Bronchial epithelial cell (primary cell): Measurements from ENCODE around the gene SKA2. TPM values are rescaled to one million over a fixed set of nuclear protein-coding genes. Genes with fewer than 3 reads are reported as not detected.
A peak's percentile ranks its signal among the peaks of the same experiment; 100 is the strongest.

Source experiments
- DNase-seq: peaks from one replicate; pipeline ENCODE4 v3.0.0-alpha.2; 2010; ENCODE audit warnings: low read depth
- FAIRE-seq: peaks from 2 replicates; lab custom pipeline; 2011; peaks lifted over from hg19 to GRCh38; lab: Jason Lieb, UNC
- H3K27me3 ChIP-seq: 2 replicates; pipeline ENCODE4 v1.5.1; 2011; ENCODE audit warnings: low read length; ENCODE audit not compliant: control insufficient read depth, insufficient read depth
- H3K36me3 ChIP-seq: 2 replicates; pipeline ENCODE4 v1.5.1; 2011; ENCODE audit warnings: low read length; ENCODE audit not compliant: control insufficient read depth, insufficient read depth
- H3K4me3 ChIP-seq: 2 replicates; pipeline ENCODE4 v1.5.1; 2011; ENCODE audit warnings: mild to moderate bottlenecking, low read depth, low read length, control low read depth
- total RNA-seq: library from RNA; depleted of rRNA; stranded (reverse); fragments of >200 nt; gene quantifications from 2 replicates; pipeline ENCODE4 v1.2.1, GENCODE V29; 2014
- TF ChIP-seq, protein P1 (sequence below): IDR thresholded peaks from 2 replicates; pipeline ENCODE4 v1.5.1; 2011; ENCODE audit warnings: mild to moderate bottlenecking, moderate library complexity, low read length, control low read depth, inconsistent platforms; ENCODE audit not compliant: insufficient read depth, severe bottlenecking

The SKA2 gene
- total RNA-seq, 1 donor from 2014 or later: 34.2 TPM

DNA sequence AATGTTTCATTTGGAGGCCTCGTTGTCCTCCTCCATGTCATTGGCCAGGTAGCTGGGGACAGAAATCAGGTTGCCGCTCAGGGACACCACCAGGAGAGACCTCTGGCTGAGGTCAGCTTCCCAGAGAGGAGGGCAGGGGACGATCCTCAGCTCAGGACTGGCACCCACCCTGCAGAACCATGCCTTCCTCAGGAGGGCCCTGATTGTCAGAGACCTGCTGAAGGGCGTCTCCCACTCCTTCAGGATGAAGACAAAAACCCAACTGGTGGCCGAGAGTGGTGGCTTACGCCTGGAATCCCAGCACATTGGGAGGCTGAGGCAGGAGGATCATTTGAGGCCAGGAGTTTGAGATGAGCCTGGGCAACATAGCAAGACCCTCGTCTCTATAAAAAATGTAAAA is 20.1 kb upstream of the SKA2 start:
- no peak for FAIRE-seq
- H3K4me3 ChIP-seq: no peak overlapping the region
- TF ChIP-seq, protein P1, sequence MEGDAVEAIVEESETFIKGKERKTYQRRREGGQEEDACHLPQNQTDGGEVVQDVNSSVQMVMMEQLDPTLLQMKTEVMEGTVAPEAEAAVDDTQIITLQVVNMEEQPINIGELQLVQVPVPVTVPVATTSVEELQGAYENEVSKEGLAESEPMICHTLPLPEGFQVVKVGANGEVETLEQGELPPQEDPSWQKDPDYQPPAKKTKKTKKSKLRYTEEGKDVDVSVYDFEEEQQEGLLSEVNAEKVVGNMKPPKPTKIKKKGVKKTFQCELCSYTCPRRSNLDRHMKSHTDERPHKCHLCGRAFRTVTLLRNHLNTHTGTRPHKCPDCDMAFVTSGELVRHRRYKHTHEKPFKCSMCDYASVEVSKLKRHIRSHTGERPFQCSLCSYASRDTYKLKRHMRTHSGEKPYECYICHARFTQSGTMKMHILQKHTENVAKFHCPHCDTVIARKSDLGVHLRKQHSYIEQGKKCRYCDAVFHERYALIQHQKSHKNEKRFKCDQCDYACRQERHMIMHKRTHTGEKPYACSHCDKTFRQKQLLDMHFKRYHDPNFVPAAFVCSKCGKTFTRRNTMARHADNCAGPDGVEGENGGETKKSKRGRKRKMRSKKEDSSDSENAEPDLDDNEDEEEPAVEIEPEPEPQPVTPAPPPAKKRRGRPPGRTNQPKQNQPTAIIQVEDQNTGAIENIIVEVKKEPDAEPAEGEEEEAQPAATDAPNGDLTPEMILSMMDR: no peak
- no peak for DNase-seq
- H3K27me3 ChIP-seq: no peaks in the 10 kb centered on the region
- no peaks in the 10 kb centered on the region for H3K36me3 ChIP-seq

- H3K27me3 ChIP-seq: no peaks in the 10 kb centered on the region
- H3K36me3 ChIP-seq: no peaks in the 10 kb centered on the region
- no peak for DNase-seq
- no peak overlapping the region for H3K4me3 ChIP-seq
- no peak for FAIRE-seq
- TF ChIP-seq, protein P1: no peak
Measured at GRCh38 chr17:59174671-59175070, 19.7 kb upstream of the SKA2 start.

- no peak for DNase-seq
- Histone ChIP-seq H3K36me3 (no peaks in the 10 kb centered on the region), H3K27me3 (no peaks in the 10 kb centered on the region), H3K4me3 (no peak overlapping the region)
- TF ChIP-seq, protein P1: no peak
- no peak for FAIRE-seq
Measured at GRCh38 chr17:59172436-59173004, 17.5 kb upstream of the SKA2 start.

DNA sequence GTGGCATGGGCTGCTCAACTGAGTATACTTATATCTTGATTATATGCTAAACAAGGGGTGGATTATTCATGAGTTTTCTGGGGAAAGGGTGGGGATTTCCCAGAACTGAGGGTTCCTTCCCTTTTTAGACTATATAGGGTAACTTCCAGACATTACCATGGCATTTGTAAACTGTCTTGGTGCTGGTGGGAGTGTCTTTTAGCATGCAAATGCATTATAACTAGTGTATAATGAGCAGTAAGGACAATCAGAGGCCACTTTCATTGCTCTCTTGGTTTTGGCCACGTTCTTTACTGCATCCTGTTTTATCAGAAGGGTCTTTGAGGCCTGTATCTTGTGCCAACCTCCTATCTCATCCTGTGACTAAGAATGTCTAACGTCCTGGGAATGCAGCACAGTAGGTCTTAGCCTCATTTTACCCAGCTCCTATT is 12.6 kb upstream of the SKA2 start:
- no peak for FAIRE-seq

DNA sequence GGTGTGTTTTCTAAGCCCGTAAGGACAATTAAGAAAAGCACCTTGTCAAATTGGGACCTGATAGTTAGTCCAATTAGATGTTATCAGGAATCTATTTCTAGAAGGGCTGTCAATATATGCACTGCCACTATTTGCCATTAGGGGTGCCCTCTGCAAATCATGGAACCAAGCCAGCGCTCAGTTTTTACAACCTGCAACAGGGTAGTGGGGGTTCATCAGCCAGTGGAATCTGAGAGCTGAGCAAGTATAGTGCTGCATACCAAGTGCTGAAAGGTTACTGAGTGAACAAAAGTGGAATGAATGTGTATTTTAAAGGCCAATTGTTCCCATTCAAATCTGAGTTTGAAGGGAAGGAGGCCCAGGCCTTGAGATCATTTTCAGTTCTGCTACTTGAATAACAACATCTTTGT is 11.0 kb upstream of the SKA2 start:
- FAIRE-seq (no peak), DNase-seq (peak; percentile 48)
- Histone ChIP-seq H3K27me3 (no peaks in the 10 kb centered on the region), H3K4me3 (no peak overlapping the region), H3K36me3 (no peaks in the 10 kb centered on the region)
- TF ChIP-seq, protein P1: peak; percentile 69

More for the DNA sequence above, 12.6 kb upstream of the SKA2 start:
- TF ChIP-seq, protein P1: no peak
- Histone ChIP-seq H3K36me3 (no peaks in the 10 kb centered on the region), H3K27me3 (no peaks in the 10 kb centered on the region), H3K4me3 (no peak overlapping the region)
- DNase-seq: peak; percentile 72

DNA sequence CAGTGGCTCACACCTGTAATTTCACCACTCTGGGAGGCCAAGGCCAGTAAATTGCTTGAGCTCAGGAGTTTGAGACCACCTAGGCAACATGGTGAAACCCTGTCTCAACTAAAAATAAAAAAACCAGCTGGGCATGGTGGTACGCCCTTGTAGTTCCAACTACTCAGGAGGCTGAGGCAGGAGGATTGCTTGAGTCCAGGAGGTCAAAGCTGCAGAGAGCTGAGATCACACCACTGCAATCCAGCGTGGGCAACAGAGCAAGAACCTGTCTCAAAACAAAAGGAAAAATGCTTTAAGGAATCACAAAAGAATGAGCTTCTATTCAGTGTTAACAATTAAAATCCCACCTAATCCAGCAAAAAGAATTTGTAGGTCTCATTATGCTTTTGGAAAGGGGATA is 6.5 kb upstream of the SKA2 start:
- TF ChIP-seq, protein P1: no peak
- DNase-seq: no peak
- Histone ChIP-seq H3K4me3 (no peak overlapping the region), H3K36me3 (no peaks in the 10 kb centered on the region), H3K27me3 (no peaks in the 10 kb centered on the region)
- no peak for FAIRE-seq
